Upper lobe of left lung (tissue), 6 donors: Measurements from ENCODE around the gene POLDIP3. TPM values are rescaled to one million over a fixed set of nuclear protein-coding genes. Genes with fewer than 3 reads are reported as not detected.
"Not testable (repeated sequence)": the region's sequence is repeated elsewhere in the genome, so short reads cannot be mapped to it uniquely, and the experiment has no call there.

Experiments
- ATAC-seq, 2 donors: fragments of 200-7000 bp; cut with Tn5 transposase; one replicate each; pipeline ENCODE4 v1.9.1; 2022; ENCODE audit warnings: mild to moderate bottlenecking in 2 of 2, moderate library complexity in 2 of 2; ENCODE audit not compliant: low FRiP score in 2 of 2
- DNase-seq, 2 donors: peaks; one replicate each; pipeline ENCODE4 v3.0.0-alpha.2; 2019 to 2020
- H3K27ac ChIP-seq, 4 donors: fragments of 200-600 bp; sonication (generic); one replicate each; pipeline ENCODE4 v1.5.1; 2016 to 2019
- H3K27me3 ChIP-seq, 4 donors: fragments of 200-600 bp; sonication (generic); one replicate each; pipeline ENCODE4 v1.5.1; 2017 to 2019
- H3K36me3 ChIP-seq, 4 donors: fragments of 200-600 bp; sonication (generic); one replicate each; pipeline ENCODE4 v1.5.1; 2016 to 2019
- H3K4me1 ChIP-seq, 4 donors: fragments of 200-600 bp; sonication (generic); one replicate each; pipeline ENCODE4 v1.5.1; 2018 to 2019
- H3K4me3 ChIP-seq, 4 donors: fragments of 200-600 bp; sonication (generic); one replicate each; pipeline ENCODE4 v1.5.1; 2017 to 2019; ENCODE audit warnings: mild to moderate bottlenecking in 2 of 4, moderate library complexity in 1 of 4
- H3K9me3 ChIP-seq, 4 donors: fragments of 200-600 bp; sonication (generic); one replicate each; pipeline ENCODE4 v1.5.1; 2018 to 2019
- EP300 ChIP-seq, 4 donors: sonication (generic); formaldehyde crosslinking; IDR thresholded peaks; one replicate each; pipeline ENCODE4 v1.5.1; 2017; ENCODE audit warnings: antibody characterized with exemption in 4 of 4, control low read depth in 2 of 4
- POLR2A ChIP-seq, 4 donors: fragments of 450-650 bp; IDR thresholded peaks; one replicate each; pipeline ENCODE4 v1.5.1; 2016 to 2017; ENCODE audit warnings: antibody characterized with exemption in 4 of 4, mild to moderate bottlenecking in 2 of 4
- POLR2AphosphoS5 ChIP-seq, 2 donors: sonication (generic); formaldehyde crosslinking; IDR thresholded peaks; one replicate each; pipeline ENCODE4 v1.5.1; 2017; ENCODE audit warnings: antibody characterized with exemption in 2 of 2
- WGBS, 2 donors: methylation state at CpG; one replicate each; pipeline ENCODE4 v1.1.5; 2017 to 2018; 5-methylcytosine and 5-hydroxymethylcytosine counted together
- total RNA-seq, 6 donors: library from RNA; depleted of rRNA in 4 of 6; stranded (reverse); fragments of >200 nt in 4 of 6; gene quantifications; one replicate each; pipeline versions ENCODE4 v1.1.0 to v1.2.1, GENCODE V29; 2016 to 2021
- TF ChIP-seq, protein P1 (sequence below), 6 experiments: fragments of 450-650 bp in 4 of 6; fragments of 200-600 bp in 2 of 6; sonication (generic) in 2 of 6; IDR thresholded peaks; one replicate each; pipeline ENCODE4 v1.5.1; 2016 to 2019; ENCODE audit warnings: antibody characterized with exemption in 6 of 6
- donor health status: DM: no; HTN: no; CAD: no; lungs with moderate emphysema.
- donor health status: DM: no; HTN: yes; CAD: no; lungs with severe emphysema.

POLDIP3 gene
- total RNA-seq, 6 donors from 2014 or later = 38.0 to 74.5 (median 55.6) TPM

DNA sequence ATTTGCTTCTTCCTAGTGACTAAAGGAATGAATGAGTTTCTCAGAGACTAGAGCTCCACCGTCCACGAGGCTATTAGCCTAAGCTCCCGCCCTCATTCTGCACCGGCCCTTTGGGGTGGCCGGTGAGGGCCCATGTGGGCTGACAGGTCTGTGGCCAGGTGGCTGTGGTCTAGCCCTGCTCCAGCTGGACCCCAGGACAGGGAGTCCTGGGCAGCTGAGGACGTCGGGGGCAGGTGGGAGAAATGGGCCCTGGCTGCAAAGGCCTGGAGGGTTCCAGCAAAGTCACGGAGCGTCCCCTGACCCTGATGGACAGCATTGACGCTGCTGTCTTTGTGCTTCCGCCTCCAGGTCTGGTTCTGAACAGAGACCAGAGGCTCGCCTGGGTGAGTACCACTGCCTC lies 48.7 kb downstream of the POLDIP3 start:
- H3K27ac ChIP-seq = no peak overlapping the region
- H3K27me3 ChIP-seq = no peaks in the 10 kb centered on the region
- ATAC-seq (no peak), DNase-seq (no peak)
- peaks cover 0 to 12% (median 1%) of the 10 kb centered on the region in 4 donors for H3K36me3 ChIP-seq
- 93 to 97% methylated on average over 12 of the region's 12 CpGs for WGBS, 2 donors
- H3K4me1 ChIP-seq = peaks cover 0 to 9% (median 6%) of the 10 kb centered on the region in 4 donors
- no peak overlapping the region for H3K4me3 ChIP-seq
- TF ChIP-seq POLR2A (IDR thresholded peaks at IDR 0.05) (no peak), EP300 (IDR thresholded peaks at IDR 0.05) (no peak), POLR2AphosphoS5 (IDR thresholded peaks at IDR 0.05) (no peak)
- TF ChIP-seq, protein P1, sequence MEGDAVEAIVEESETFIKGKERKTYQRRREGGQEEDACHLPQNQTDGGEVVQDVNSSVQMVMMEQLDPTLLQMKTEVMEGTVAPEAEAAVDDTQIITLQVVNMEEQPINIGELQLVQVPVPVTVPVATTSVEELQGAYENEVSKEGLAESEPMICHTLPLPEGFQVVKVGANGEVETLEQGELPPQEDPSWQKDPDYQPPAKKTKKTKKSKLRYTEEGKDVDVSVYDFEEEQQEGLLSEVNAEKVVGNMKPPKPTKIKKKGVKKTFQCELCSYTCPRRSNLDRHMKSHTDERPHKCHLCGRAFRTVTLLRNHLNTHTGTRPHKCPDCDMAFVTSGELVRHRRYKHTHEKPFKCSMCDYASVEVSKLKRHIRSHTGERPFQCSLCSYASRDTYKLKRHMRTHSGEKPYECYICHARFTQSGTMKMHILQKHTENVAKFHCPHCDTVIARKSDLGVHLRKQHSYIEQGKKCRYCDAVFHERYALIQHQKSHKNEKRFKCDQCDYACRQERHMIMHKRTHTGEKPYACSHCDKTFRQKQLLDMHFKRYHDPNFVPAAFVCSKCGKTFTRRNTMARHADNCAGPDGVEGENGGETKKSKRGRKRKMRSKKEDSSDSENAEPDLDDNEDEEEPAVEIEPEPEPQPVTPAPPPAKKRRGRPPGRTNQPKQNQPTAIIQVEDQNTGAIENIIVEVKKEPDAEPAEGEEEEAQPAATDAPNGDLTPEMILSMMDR (IDR thresholded peaks at IDR 0.05) = no peak
- H3K9me3 ChIP-seq = no peaks in the 10 kb centered on the region

DNA sequence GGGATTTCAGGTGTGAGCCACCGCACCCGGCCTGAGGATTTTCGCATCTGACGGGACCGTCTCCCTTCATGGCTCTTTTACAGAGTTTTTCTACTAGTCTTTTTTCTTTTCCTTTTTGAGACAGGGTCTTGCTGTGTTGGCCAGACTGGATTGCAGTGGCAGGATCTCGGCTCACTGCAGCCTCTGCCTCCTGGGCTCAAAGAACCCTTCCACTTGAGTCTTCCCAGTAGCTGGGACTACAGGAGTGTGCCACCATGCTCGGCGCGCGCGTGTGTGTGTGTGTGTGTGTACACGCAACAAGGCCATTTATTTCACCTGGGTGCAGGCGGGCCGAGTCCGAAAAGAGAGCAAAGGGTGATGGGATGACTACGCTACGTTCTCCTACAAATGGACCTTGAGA lies 50.0 kb downstream of the POLDIP3 start:
- Histone ChIP-seq H3K27ac (no peak overlapping the region), H3K9me3 (no peaks in the 10 kb centered on the region), H3K4me1 (peaks cover 0 to 9% (median 6%) of the 10 kb centered on the region in 4 donors), H3K36me3 (peaks cover 0 to 7% (median 0%) of the 10 kb centered on the region in 4 donors), H3K27me3 (no peaks in the 10 kb centered on the region), H3K4me3 (no peak overlapping the region)
- ATAC-seq (no peak), DNase-seq (no peak)
- WGBS, 2 donors = 98 to 99% methylated on average over 17 of the region's 17 CpGs
- TF ChIP-seq POLR2AphosphoS5 (IDR thresholded peaks at IDR 0.05) (no peak), EP300 (IDR thresholded peaks at IDR 0.05) (no peak), POLR2A (IDR thresholded peaks at IDR 0.05) (no peak)
- TF ChIP-seq, protein P1 (IDR thresholded peaks at IDR 0.05) = no peak

DNA sequence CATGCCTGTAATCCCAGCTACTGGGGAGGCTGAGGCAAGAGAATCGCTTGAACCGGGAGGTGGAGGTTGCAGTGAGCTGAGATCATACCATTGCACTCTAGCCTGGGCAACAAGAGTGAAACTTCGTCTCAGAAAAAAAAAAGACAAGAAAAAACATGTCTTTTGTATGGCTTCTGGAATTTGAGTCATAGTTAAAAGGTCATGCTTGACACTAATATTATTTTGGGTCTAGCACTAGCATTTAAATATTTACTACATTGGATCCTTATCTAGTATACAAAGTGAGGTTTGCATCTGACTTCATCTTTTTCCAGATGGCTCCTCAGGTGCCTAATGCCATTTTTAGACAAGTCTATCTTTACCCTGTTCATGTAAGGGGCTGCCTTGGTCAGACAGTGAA lies 50.7 kb downstream of the POLDIP3 start:
- not testable (repeated sequence) for H3K27me3 ChIP-seq, ATAC-seq, H3K9me3 ChIP-seq, H3K27ac ChIP-seq, H3K4me1 ChIP-seq, H3K4me3 ChIP-seq, H3K36me3 ChIP-seq, DNase-seq
- 85 to 93% methylated on average over 3 of the region's 3 CpGs for WGBS, 2 donors

DNA sequence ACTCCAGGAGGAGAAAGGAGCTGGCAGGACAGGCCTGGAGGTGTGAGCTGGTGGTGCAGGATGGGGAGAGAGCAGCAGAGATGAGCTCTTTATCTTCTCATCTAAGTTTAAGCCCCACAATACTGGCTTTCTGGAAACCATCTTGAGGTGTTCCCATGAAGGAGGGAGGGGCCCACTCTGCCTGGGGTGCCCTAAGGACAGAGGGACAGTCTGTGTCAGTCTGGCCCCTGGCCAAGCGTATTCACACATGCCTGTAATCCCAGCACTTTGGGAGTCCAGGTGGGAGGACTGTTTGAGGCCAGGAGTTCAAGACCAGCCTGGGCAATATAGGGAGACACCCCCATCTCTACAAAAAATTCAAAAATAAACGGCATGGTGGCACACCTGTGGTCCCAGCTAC lies 52.0 kb downstream of the POLDIP3 start:
- DNase-seq = no peak
- TF ChIP-seq POLR2AphosphoS5 (IDR thresholded peaks at IDR 0.05) = no peak
- TF ChIP-seq EP300 (IDR thresholded peaks at IDR 0.05) = no peak
- no peak overlapping the region for H3K27ac ChIP-seq
- H3K36me3 ChIP-seq = no peaks in the 10 kb centered on the region
- H3K27me3 ChIP-seq = no peaks in the 10 kb centered on the region
- no peak for ATAC-seq
- 73 to 86% methylated on average over 1 to 2 of the region's 2 CpGs for WGBS, 2 donors
- H3K4me3 ChIP-seq = no peak overlapping the region
- H3K9me3 ChIP-seq = no peaks in the 10 kb centered on the region
- peaks cover 0 to 9% (median 6%) of the 10 kb centered on the region in 4 donors for H3K4me1 ChIP-seq

DNA sequence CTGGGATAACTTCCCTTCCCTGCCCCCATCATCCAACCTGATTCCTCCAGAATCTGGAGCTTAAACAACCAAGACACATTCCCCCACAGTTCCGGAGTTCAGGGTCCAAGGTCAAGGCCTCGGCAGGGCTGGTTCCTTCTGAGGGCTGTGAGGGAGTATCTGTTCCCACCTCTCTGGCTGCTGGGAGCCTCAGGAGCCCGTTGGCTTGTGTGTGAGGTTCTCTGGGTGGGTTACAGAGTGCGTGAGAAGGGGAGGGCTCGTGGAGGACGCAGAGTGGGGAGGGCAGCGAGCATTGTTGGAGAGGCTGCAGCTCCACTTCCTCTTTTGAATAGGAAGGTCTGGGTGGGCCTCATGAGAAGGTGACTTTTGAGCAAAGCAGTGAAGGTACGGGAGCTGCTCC lies 52.4 kb downstream of the POLDIP3 start:
- H3K36me3 ChIP-seq = no peaks in the 10 kb centered on the region
- no peaks in the 10 kb centered on the region for H3K27me3 ChIP-seq
- H3K9me3 ChIP-seq = no peaks in the 10 kb centered on the region
- H3K27ac ChIP-seq = no peak overlapping the region
- H3K4me1 ChIP-seq = peaks cover 0 to 9% (median 6%) of the 10 kb centered on the region in 4 donors
- ATAC-seq (no peak), DNase-seq (no peak)
- 44 to 50% methylated on average over 8 of the region's 8 CpGs for WGBS, 2 donors
- TF ChIP-seq POLR2A (IDR thresholded peaks at IDR 0.05) (no peak), EP300 (IDR thresholded peaks at IDR 0.05) (no peak), POLR2AphosphoS5 (IDR thresholded peaks at IDR 0.05) (no peak)
- TF ChIP-seq, protein P1 (IDR thresholded peaks at IDR 0.05) = no peak
- no peak overlapping the region for H3K4me3 ChIP-seq

DNA sequence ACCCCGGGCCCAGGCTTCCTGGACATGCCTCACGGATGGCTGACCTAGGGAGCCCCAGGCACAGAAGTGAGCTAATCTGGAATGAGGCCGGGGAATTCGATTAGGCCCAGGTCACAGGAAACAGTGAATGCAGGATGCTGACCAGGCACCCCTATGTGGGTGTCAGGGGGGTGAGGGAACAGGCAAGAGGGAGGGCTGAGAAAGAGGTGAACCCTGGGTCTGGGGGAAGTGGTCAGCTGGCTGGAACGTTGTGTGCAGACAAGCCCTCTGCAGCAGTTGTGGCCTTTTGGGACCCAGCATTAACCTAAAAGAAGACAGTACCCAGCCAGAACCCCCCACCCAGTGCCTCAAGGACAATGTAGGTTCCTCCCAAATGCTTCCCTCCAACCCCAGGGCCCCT lies 52.8 kb downstream of the POLDIP3 start:
- TF ChIP-seq, protein P1 (IDR thresholded peaks at IDR 0.05) = no peak
- TF ChIP-seq EP300 (IDR thresholded peaks at IDR 0.05) = no peak
- no peak for TF ChIP-seq POLR2A (IDR thresholded peaks at IDR 0.05)
- TF ChIP-seq POLR2AphosphoS5 (IDR thresholded peaks at IDR 0.05) = no peak

More for the DNA sequence above, 52.8 kb downstream of the POLDIP3 start:
- ATAC-seq (no peak), DNase-seq (no peak)
- H3K27ac ChIP-seq = no peak overlapping the region
- no peaks in the 10 kb centered on the region for H3K36me3 ChIP-seq
- peaks cover 0 to 9% (median 6%) of the 10 kb centered on the region in 4 donors for H3K4me1 ChIP-seq
- 72% methylated on average over 5 of the region's 5 CpGs for WGBS, 2 donors
- H3K27me3 ChIP-seq = no peaks in the 10 kb centered on the region
- H3K9me3 ChIP-seq = no peaks in the 10 kb centered on the region
- H3K4me3 ChIP-seq = no peak overlapping the region
